ENCODE measurements around the gene CYTH3.

The CYTH3 gene

GRCh38 chr7:6146666-6147065 lies 125.8 kb downstream of the CYTH3 start:
- no peak for DNase-seq

- DNase-seq: no peak
Measured at GRCh38 chr7:6143997-6144396, 128.4 kb downstream of the CYTH3 start.

GRCh38 chr7:6142871-6143380 lies 129.5 kb downstream of the CYTH3 start:
- no peak for DNase-seq

- peak; percentile 42 for DNase-seq
Measured at GRCh38 chr7:6139189-6139996, 133.0 kb downstream of the CYTH3 start.

GRCh38 chr7:6136475-6136874 lies 135.9 kb downstream of the CYTH3 start:
- DNase-seq: no peak

- no peak for DNase-seq
Measured at GRCh38 chr7:6133249-6133648, 139.2 kb downstream of the CYTH3 start.

- DNase-seq: peak; percentile 53
Measured at GRCh38 chr7:6130007-6130587, 142.3 kb downstream of the CYTH3 start.

GRCh38 chr7:6128205-6128604 lies 144.2 kb downstream of the CYTH3 start:
- DNase-seq: no peak

GRCh38 chr7:6127110-6127490 lies 145.3 kb downstream of the CYTH3 start:
- no peak for DNase-seq

GRCh38 chr7:6123843-6124242 lies 148.6 kb downstream of the CYTH3 start:
- DNase-seq: no peak

- peak; percentile 22 for DNase-seq
Measured at GRCh38 chr7:6121141-6121540, 151.3 kb downstream of the CYTH3 start.

GRCh38 chr7:6117533-6117932 lies 154.9 kb downstream of the CYTH3 start:
- no peak for DNase-seq

- DNase-seq: no peak
Measured at GRCh38 chr7:6116211-6116610, 156.2 kb downstream of the CYTH3 start.

All from hematopoietic multipotent progenitor cell treated with erythropoietin and hydrocortisone succinate and interleukin-3 and kit ligand, for 6 days (in vitro differentiated cells).